Gastroesophageal sphincter (tissue), 4 donors: ENCODE results near the gene SOX10. TPM values are rescaled to one million over a fixed set of nuclear protein-coding genes. Genes with fewer than 3 reads are reported as not detected.

ENCODE experiments used
- ATAC-seq: fragments of 150-250 bp; one replicate; pipeline ENCODE4 v1.9.1; 2016; ENCODE audit warnings: mild to moderate bottlenecking, moderate library complexity
- H3K27ac ChIP-seq, 4 donors: fragments of 200-600 bp; sonication (generic) in 3 of 4; 1 replicate in 3 of 4; 2 replicates in 1 of 4; pipeline ENCODE4 v1.5.1; 2016 to 2019
- H3K27me3 ChIP-seq: fragments of 200-600 bp; sonication (generic); one replicate; pipeline ENCODE4 v1.5.1; 2019
- H3K36me3 ChIP-seq, 2 donors: fragments of 200-600 bp; sonication (generic); one replicate each; pipeline ENCODE4 v1.5.1; 2019; ENCODE audit warnings: control low read depth in 1 of 2
- H3K4me1 ChIP-seq, 3 donors: fragments of 200-600 bp; sonication (generic); 1 replicate in 2 of 3; 2 replicates in 1 of 3; pipeline ENCODE4 v1.5.1; 2016 to 2019; ENCODE audit warnings: control low read depth in 2 of 3
- H3K4me3 ChIP-seq, 2 donors: fragments of 200-600 bp; sonication (generic); one replicate each; pipeline ENCODE4 v1.5.1; 2019; ENCODE audit warnings: mild to moderate bottlenecking in 1 of 2, moderate library complexity in 1 of 2
- H3K9me3 ChIP-seq, 3 donors: fragments of 200-600 bp; sonication (generic); one replicate each; pipeline ENCODE4 v1.5.1; 2017 to 2019; ENCODE audit warnings: control low read depth in 2 of 3
- CTCF ChIP-seq, 4 experiments: fragments of 200-600 bp in 2 of 4; fragments of 450-650 bp in 2 of 4; sonication (generic) in 1 of 4; IDR thresholded peaks; one replicate each; pipeline ENCODE4 v1.5.1; 2017 to 2019; ENCODE audit warnings: antibody characterized with exemption in 4 of 4, mild to moderate bottlenecking in 2 of 4, moderate library complexity in 2 of 4
- EP300 ChIP-seq: sonication (generic); formaldehyde crosslinking; IDR thresholded peaks from one replicate; pipeline ENCODE4 v1.6.1; 2017; ENCODE audit warnings: antibody characterized with exemption, mild to moderate bottlenecking
- POLR2A ChIP-seq, 2 donors: fragments of 450-650 bp; IDR thresholded peaks; one replicate each; pipeline ENCODE4 v1.6.1; 2017; ENCODE audit warnings: antibody characterized with exemption in 2 of 2, mild to moderate bottlenecking in 2 of 2, moderate library complexity in 1 of 2
- POLR2AphosphoS5 ChIP-seq: sonication (generic); formaldehyde crosslinking; IDR thresholded peaks from one replicate; pipeline ENCODE4 v1.6.1; 2017; ENCODE audit warnings: antibody characterized with exemption
- WGBS, 2 donors: methylation state at CpG; one replicate each; pipeline ENCODE4 v1.1.5; 2018; ENCODE audit warnings: low coverage in 1 of 2; 5-methylcytosine and 5-hydroxymethylcytosine counted together
- total RNA-seq, 4 donors: library from RNA; depleted of rRNA; stranded (reverse); fragments of >200 nt; gene quantifications; one replicate each; pipeline ENCODE4 v1.1.0, GENCODE V29; 2016

The SOX10 gene
- total RNA-seq: 10 to 100 TPM in 1 of 4 donors, 1 to 10 TPM in 3; 6.9 to 16.0 (median 9.2) TPM

GRCh38 chr22:37983860-37984791 lies at the start of gene SOX10:
Gene SOX10, minus strand, starts transcription at chr22:37984555. Its CDS starts 771 bp downstream, at chr22:37983784.
- no peak for TF ChIP-seq CTCF (IDR thresholded peaks at IDR 0.05)
- peak; percentile 70 for TF ChIP-seq POLR2AphosphoS5
- WGBS, 2 donors: 59% methylated on average over 3 of the region's 42 CpGs; no CpG with 5 or more reads in 1 of the 2 donors
- Histone ChIP-seq H3K27me3 (no peaks in the 10 kb centered on the region), H3K27ac (peak within 1 kb of the TSS in 3 of 4 donors; percentile 54 to 77 (median 67)), H3K36me3 (peaks cover 0 to 41% of the 10 kb centered on the region in 2 donors), H3K4me3 (peak within 1 kb of the TSS; percentile 1 to 47), H3K4me1 (no peaks in the 10 kb centered on the region), H3K9me3 (no peaks in the 10 kb centered on the region)
- ATAC-seq: no peak

GRCh38 chr22:38033522-38034277 lies 49.3 kb upstream of the SOX10 start:
- H3K4me1 ChIP-seq: peaks cover 4 to 35% (median 14%) of the 10 kb centered on the region in 3 donors
- peak overlapping the region in 3 of 4 donors; percentile 70 to 77 (median 70) for H3K27ac ChIP-seq
- no peaks in the 10 kb centered on the region for H3K9me3 ChIP-seq
- H3K27me3 ChIP-seq: no peaks in the 10 kb centered on the region
- H3K4me3 ChIP-seq: no peak overlapping the region
- no peaks in the 10 kb centered on the region for H3K36me3 ChIP-seq
- WGBS, 2 donors: 0 to 60% methylated on average over 1 to 2 of the region's 27 CpGs
- TF ChIP-seq POLR2A (IDR thresholded peaks at IDR 0.05): no peak
- TF ChIP-seq CTCF (IDR thresholded peaks at IDR 0.05): no peak
- no peak for TF ChIP-seq POLR2AphosphoS5
- peak; percentile 35 for ATAC-seq

- TF ChIP-seq CTCF (IDR thresholded peaks at IDR 0.05) (no peak), POLR2AphosphoS5 (peak; percentile 24)
- ATAC-seq: no peak
- no peaks in the 10 kb centered on the region for H3K36me3 ChIP-seq
- H3K9me3 ChIP-seq: no peaks in the 10 kb centered on the region
- H3K27ac ChIP-seq: peak overlapping the region in 3 of 4 donors; percentile 70 to 77 (median 70)
- H3K27me3 ChIP-seq: no peaks in the 10 kb centered on the region
- WGBS, 2 donors: no CpG with 5 or more reads among the region's 19 CpGs
- no peak overlapping the region for H3K4me3 ChIP-seq
- H3K4me1 ChIP-seq: peaks cover 4 to 35% (median 14%) of the 10 kb centered on the region in 3 donors
Measured at GRCh38 chr22:38032681-38033521, 48.5 kb upstream of the SOX10 start.

- ATAC-seq: no peak
- Histone ChIP-seq H3K27ac (peak overlapping the region in 3 of 4 donors; percentile 24 to 77 (median 26)), H3K36me3 (no peaks in the 10 kb centered on the region), H3K4me3 (no peak overlapping the region), H3K9me3 (no peaks in the 10 kb centered on the region), H3K4me1 (peaks cover 4 to 35% (median 14%) of the 10 kb centered on the region in 3 donors), H3K27me3 (no peaks in the 10 kb centered on the region)
- WGBS, 2 donors: 94 to 96% methylated on average over 4 to 7 of the region's 12 CpGs
- TF ChIP-seq EP300 (no peak), CTCF (IDR thresholded peaks at IDR 0.05) (no peak), POLR2AphosphoS5 (no peak), POLR2A (IDR thresholded peaks at IDR 0.05) (no peak)
Measured at GRCh38 chr22:38031491-38031890, 47.1 kb upstream of the SOX10 start.
